Natural killer cell (primary cell): ENCODE results near the gene KCNAB3. TPM values are rescaled to one million over a fixed set of nuclear protein-coding genes. Genes with fewer than 3 reads are reported as not detected.
A peak's percentile ranks its signal among the peaks of the same experiment; 100 is the strongest.
"Not testable (repeated sequence)": the region's sequence is repeated elsewhere in the genome, so short reads cannot be mapped to it uniquely, and the experiment has no call there.

Experiments
- ATAC-seq, 3 donors: fragments of 150-1000 bp in 2 of 3; fragments of 200-7000 bp in 1 of 3; cut with Tn5 transposase; 1 replicate in 1 of 3; 2 replicates in 2 of 3; pipeline ENCODE4 v1.10.0; 2021; ENCODE audit warnings: mild to moderate bottlenecking in 2 of 3, moderate library complexity in 2 of 3
- DNase-seq, 2 donors: peaks; one replicate each; pipeline versions ENCODE4 v3.0.0 to v3.0.0-alpha.2; 2013 to 2021; ENCODE audit warnings: mixed read lengths in 1 of 2
- H3K27ac ChIP-seq: one replicate; pipeline ENCODE4 v1.5.1; 2013; ENCODE audit warnings: mild to moderate bottlenecking, low read length
- H3K27me3 ChIP-seq: one replicate; pipeline ENCODE4 v1.6.1; 2013; ENCODE audit warnings: low read length; ENCODE audit not compliant: control insufficient read depth, insufficient read depth
- H3K36me3 ChIP-seq: one replicate; pipeline ENCODE4 v1.6.1; 2013; ENCODE audit warnings: low read length; ENCODE audit not compliant: control insufficient read depth, insufficient read depth
- H3K4me1 ChIP-seq: one replicate; pipeline ENCODE4 v1.6.1; 2013; ENCODE audit warnings: low read length; ENCODE audit not compliant: control insufficient read depth, insufficient read depth
- H3K4me3 ChIP-seq: one replicate; pipeline ENCODE4 v1.5.1; 2013; ENCODE audit warnings: low read length
- H3K9me3 ChIP-seq: one replicate; pipeline ENCODE4 v1.6.1; 2013; ENCODE audit warnings: low read length; ENCODE audit not compliant: control insufficient read depth, insufficient read depth
- H3K27ac Mint-ChIP-seq, 2 donors: one replicate each; pipeline ENCODE4 v1.8.0; 2022; ENCODE audit warnings: mild to moderate bottlenecking in 2 of 2, mixed read lengths in 2 of 2, moderate library complexity in 1 of 2
- H3K27me3 Mint-ChIP-seq, 2 donors: one replicate each; pipeline ENCODE4 v1.8.0; 2022; ENCODE audit warnings: low read depth in 2 of 2, mixed read lengths in 2 of 2
- H3K36me3 Mint-ChIP-seq: one replicate; pipeline ENCODE4 v1.8.0; 2022; ENCODE audit warnings: mixed read lengths
- H3K4me1 Mint-ChIP-seq, 2 donors: one replicate each; pipeline ENCODE4 v1.8.0; 2022; ENCODE audit warnings: mixed read lengths in 2 of 2
- H3K4me3 Mint-ChIP-seq: one replicate; pipeline ENCODE4 v1.8.0; 2022; ENCODE audit warnings: mild to moderate bottlenecking, moderate library complexity, mixed read lengths
- H3K9me3 Mint-ChIP-seq, 2 donors: one replicate each; pipeline ENCODE4 v1.8.0; 2022; ENCODE audit warnings: mixed read lengths in 2 of 2
- WGBS: methylation state at CpG from one replicate; pipeline ENCODE4 v1.1.7; 2013; ENCODE audit warnings: missing lambda C conversion rate; ENCODE audit not compliant: insufficient coverage; 5-methylcytosine and 5-hydroxymethylcytosine counted together
- intact Hi-C: fragments of 100-400 bp; cut with micrococcal nuclease; formaldehyde crosslinking; loops from one replicate; pipeline ENCODE4 v1.14.2; 2022
- total RNA-seq, 4 donors: library from RNA; stranded (reverse); fragments of 120-200 nt in 1 of 4; gene quantifications; one replicate each; pipeline versions ENCODE4 v1.2.3 to v1.2.4, GENCODE V29; 2013 to 2022
- TF ChIP-seq, protein P1 (sequence below): fragments of 200-600 bp; IDR thresholded peaks from one replicate; pipeline ENCODE4 v1.8.0; 2022; ENCODE audit warnings: antibody characterized with exemption

KCNAB3 gene
- total RNA-seq, 3 donors from 2014 or later (not counting 1 experiment from before 2014, with no cell fraction given), result 7.9 to 11.7 (median 9.3) TPM

DNA sequence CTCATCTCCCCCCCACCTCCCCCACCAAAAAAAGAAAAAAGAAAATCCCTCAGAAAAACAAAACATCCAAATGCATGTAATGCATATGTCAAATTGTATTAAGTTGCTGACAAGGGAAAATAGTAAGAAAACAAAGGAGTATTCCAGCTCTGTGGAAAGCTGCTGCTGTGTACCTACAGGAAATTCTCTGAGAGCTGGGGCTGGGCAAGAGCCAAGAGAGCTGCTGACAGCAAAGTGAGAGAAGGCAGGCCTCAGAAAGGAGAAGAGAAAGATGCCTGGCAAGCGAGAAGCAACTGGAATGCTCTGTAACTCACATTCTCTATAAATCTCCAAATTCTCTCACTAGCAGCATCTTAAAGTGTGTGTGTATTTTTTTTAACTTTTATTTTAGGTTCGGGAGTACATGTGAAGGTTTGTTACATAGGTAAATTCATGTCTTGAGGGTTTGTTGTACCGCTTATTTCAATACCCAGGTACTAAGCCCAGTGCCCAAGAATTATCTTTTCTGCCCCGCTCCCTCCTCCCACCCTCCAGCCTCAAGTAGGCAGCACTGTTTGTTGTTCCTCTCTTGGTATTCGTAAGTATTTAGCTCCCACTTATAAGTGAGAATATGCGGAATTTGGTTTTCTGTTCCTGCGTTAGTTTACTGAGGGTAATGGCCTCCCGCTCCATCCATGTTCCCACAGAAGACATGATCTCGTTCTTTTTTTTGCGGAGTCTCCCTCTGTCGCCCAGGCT, 26.7 kb upstream of the KCNAB3 start:
- Mint-ChIP-seq H3K4me1 (no peaks in the 10 kb centered on the region), H3K36me3 (no peaks in the 10 kb centered on the region), H3K4me3 (no peak overlapping the region), H3K27ac (no peak overlapping the region), H3K9me3 (no peaks in the 10 kb centered on the region), H3K27me3 (peaks cover 0 to 5% of the 10 kb centered on the region in 2 donors)
- intact Hi-C loops, result no loop called here
- Histone ChIP-seq H3K27me3 (no peaks in the 10 kb centered on the region), H3K4me1 (peaks cover 4% of the 10 kb centered on the region), H3K9me3 (no peaks in the 10 kb centered on the region), H3K4me3 (no peak overlapping the region), H3K27ac (no peak overlapping the region), H3K36me3 (no peaks in the 10 kb centered on the region)
- 96% methylated on average over 8 of the region's 11 CpGs for WGBS
- DNase-seq (no peak), ATAC-seq (no peak)
- TF ChIP-seq, protein P1, sequence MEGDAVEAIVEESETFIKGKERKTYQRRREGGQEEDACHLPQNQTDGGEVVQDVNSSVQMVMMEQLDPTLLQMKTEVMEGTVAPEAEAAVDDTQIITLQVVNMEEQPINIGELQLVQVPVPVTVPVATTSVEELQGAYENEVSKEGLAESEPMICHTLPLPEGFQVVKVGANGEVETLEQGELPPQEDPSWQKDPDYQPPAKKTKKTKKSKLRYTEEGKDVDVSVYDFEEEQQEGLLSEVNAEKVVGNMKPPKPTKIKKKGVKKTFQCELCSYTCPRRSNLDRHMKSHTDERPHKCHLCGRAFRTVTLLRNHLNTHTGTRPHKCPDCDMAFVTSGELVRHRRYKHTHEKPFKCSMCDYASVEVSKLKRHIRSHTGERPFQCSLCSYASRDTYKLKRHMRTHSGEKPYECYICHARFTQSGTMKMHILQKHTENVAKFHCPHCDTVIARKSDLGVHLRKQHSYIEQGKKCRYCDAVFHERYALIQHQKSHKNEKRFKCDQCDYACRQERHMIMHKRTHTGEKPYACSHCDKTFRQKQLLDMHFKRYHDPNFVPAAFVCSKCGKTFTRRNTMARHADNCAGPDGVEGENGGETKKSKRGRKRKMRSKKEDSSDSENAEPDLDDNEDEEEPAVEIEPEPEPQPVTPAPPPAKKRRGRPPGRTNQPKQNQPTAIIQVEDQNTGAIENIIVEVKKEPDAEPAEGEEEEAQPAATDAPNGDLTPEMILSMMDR, result no peak

DNA sequence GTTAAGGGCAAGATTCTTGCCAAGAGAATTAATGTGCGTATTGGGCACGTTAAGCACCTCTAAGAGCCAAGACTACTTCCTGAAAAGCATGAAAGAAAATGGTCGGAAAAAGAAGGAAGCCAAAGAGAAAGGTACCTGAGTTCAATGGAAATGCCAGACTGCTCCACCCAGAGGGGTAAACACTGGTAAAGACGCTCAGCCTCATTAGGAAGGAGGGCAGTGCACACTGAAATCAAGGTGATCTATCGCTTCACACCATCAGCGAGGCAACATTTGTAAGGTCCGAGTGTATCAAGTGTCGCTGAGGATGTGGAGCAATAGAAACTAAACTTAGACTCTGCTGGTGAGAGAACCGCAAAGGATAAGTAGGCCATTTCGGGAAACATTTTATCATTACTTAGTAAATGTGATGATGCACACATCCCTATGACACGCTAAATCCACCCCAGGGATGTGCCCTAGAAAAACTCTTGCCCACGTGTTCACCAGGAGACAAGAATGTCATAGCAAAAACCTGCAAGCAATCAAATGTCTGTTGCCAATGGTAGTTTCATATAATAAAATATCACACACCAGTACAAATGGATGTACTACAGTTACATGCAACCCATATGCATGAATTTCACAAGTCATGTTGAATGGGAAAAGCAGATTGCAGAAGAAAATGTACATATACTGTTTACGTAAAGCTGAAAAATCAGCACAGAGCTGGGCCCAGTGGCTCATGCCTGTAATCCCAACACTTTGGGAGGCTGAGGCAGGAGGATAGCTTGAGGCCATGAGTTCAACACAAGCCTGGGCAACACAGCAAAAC, 26.0 kb upstream of the KCNAB3 start:
- H3K36me3 ChIP-seq, result no peaks in the 10 kb centered on the region
- H3K9me3 Mint-ChIP-seq, result no peaks in the 10 kb centered on the region
- H3K4me3 ChIP-seq, result no peak overlapping the region
- H3K36me3 Mint-ChIP-seq, result no peaks in the 10 kb centered on the region
- TF ChIP-seq, protein P1, result no peak
- H3K4me1 ChIP-seq, result peaks cover 4% of the 10 kb centered on the region
- 83% methylated on average over 13 of the region's 13 CpGs for WGBS
- no peak overlapping the region for H3K27ac Mint-ChIP-seq
- no peak overlapping the region for H3K4me3 Mint-ChIP-seq
- H3K9me3 ChIP-seq, result no peaks in the 10 kb centered on the region
- ATAC-seq (no peak), DNase-seq (no peak)
- intact Hi-C loops, result no loop called here
- no peaks in the 10 kb centered on the region for H3K27me3 ChIP-seq
- H3K27me3 Mint-ChIP-seq, result peaks cover 0 to 4% of the 10 kb centered on the region in 2 donors
- no peaks in the 10 kb centered on the region for H3K4me1 Mint-ChIP-seq
- no peak overlapping the region for H3K27ac ChIP-seq

DNA sequence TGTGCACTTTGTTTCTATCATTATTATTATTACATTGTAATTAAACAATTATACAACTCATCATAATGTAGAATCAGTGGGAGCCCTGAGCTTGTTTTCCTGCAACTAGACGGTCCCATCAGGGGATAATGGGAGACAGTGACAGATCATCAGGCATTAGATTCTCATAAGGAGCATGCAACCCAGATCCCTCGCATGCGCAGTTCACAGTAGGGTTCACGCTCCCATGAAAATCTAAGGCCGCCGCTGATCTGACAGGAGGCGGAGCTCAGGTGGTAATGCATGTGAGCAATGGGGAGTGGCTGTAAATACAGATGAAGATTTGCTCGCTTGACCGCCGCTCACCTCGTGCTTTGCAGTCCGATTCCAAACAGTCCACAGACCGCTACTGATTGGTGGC, 23.6 kb upstream of the KCNAB3 start:
- DNase-seq, ATAC-seq, H3K9me3 ChIP-seq, H3K4me3 ChIP-seq, H3K27me3 ChIP-seq, intact Hi-C loops, H3K4me3 Mint-ChIP-seq, H3K9me3 Mint-ChIP-seq, H3K36me3 Mint-ChIP-seq, H3K27ac ChIP-seq, H3K4me1 Mint-ChIP-seq, H3K27me3 Mint-ChIP-seq, H3K27ac Mint-ChIP-seq, H3K4me1 ChIP-seq: not testable (repeated sequence)
- WGBS, result 94% methylated on average over 13 of the region's 13 CpGs
- peaks cover 11% of the 10 kb centered on the region for H3K36me3 ChIP-seq

DNA sequence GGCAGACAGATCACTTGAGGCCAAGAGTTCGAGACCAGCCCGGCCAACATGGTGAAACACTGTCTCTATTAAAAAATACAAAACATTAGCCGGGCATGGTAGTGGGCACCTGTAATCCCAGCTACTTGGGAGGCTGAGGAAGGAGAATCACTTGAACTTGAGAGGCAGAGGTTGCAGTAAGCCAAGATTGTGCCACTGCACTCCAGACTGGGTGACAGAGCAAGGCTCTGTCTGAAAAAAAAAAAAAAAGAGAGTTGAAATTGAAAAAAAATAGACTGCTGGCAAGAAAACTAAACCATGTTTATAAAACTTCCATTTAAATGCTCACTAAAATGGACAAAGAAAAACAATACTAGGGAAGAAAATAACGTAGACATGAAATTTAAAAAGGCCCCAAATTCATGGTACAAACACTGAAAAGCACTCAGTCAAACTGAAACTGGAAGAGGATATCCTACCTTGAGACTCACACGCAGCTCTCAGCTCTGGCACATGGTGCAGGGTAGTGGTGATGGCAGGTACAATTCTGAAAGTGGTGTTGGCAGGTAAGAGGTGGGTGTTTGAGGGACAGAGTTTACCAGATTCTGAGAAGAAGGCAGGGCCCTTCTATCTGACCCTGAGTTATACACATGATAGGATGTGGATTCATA, 21.6 kb upstream of the KCNAB3 start:
- no peaks in the 10 kb centered on the region for H3K27me3 Mint-ChIP-seq

More for the DNA sequence above, 21.6 kb upstream of the KCNAB3 start:
- Mint-ChIP-seq H3K9me3 (no peaks in the 10 kb centered on the region), H3K4me1 (no peaks in the 10 kb centered on the region), H3K4me3 (no peak overlapping the region), H3K36me3 (no peaks in the 10 kb centered on the region), H3K27ac (no peak overlapping the region)
- Histone ChIP-seq H3K4me3 (no peak overlapping the region), H3K27ac (no peak overlapping the region), H3K36me3 (peaks cover 22% of the 10 kb centered on the region), H3K27me3 (no peaks in the 10 kb centered on the region), H3K9me3 (no peaks in the 10 kb centered on the region), H3K4me1 (peaks cover 4% of the 10 kb centered on the region)
- 52% methylated on average over 4 of the region's 5 CpGs for WGBS
- intact Hi-C loops, result no loop called here
- TF ChIP-seq, protein P1, result no peak
- DNase-seq (peak in 1 of 2 donors; percentile 39), ATAC-seq (peak in 1 of 3 donors; percentile 34)
